HG02759 (cell line): ENCODE data around the gene ADAMTS13.

Experiments
- ATAC-seq: cut with Tn5 transposase; IDR thresholded peaks from one replicate; pipeline ENCODE4 v1.9.1; 2021; ENCODE audit warnings: mild to moderate bottlenecking, moderate library complexity; ENCODE audit not compliant: unreplicated experiment

The ADAMTS13 gene

GRCh38 chr9:133487331-133487725, 65.2 kb downstream of the ADAMTS13 start:
- no peak for ATAC-seq

DNA sequence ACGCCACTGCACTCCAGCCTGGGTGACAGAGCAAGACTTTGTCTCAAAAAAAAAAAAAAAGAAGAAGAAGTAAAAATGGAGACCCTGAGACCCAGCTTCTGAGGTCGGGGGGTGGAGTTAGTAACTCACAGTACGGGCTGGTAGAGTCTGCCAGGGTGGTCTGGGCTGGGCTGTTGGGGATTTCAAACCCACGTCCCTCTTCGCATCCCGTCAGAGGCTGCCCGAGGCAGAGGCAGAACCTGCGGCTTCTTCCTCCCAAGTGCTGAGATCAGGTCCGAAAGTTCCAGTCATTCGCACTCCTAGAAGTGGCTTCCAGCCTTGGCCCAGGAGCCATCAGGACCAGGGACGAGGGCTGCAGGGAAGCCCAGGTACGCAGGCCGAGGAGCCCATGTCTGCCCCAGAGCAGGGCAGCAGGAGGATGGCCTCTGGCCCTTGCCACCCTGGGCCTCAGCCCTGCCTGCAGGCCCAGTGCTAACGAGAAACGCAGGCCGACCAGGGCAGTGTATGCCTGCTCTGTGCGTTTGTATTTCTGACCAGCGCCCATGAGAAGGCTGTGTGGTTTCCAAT, 66.6 kb downstream of the ADAMTS13 start:
- no peak for ATAC-seq

DNA sequence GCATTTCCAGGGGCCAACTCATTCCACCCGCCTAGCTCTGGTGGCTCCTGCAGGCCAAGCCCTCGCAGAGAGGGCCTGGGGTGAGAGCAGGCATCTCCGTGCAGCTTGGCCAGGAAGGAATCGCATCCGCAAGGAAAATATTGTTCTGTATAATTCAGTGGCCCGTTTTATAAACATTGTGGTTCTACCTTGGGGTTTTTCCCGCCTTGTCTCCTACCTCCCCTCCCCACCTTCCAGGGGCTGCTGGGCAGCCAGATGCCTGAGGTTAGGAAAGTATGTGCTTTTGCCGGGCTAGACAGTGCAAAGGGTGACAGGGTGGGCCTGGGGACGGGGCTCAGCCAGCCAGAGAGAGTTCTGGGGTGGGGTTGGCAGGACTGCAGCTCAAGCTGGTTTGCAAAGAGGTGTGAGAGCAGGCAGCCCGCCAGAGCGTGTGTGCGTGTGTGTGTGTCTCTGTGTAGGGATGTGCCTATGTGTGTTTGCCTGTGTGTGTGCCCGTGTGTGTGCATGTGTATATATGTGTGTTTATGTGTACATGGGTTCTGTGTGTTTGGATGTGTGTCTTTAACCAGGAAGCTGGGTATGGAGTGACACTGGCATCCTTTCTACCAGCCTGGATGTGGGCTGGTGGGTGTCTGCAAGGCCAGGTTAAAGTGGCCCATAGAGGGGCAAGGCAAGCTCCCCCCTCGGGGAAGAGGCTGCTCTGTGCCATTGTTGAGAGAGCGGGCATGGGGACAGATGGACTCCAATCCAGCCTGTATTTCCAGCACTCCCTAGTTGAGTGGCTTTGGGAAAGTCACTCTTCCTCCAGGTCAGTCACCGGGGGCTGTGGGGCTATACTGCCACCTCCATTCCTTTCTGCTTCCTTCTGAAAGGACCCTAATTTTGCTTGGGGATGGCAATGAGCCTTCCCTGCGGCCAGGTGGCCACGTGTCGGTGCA, 67.4 kb downstream of the ADAMTS13 start:
- no peak for ATAC-seq

- no peak for ATAC-seq
These were observed 68.1 kb downstream of the ADAMTS13 start for GRCh38 chr9:133490201-133490681.

- no peak for ATAC-seq
These were observed 68.9 kb downstream of the ADAMTS13 start for GRCh38 chr9:133490865-133491655.

GRCh38 chr9:133491656-133491925, 69.4 kb downstream of the ADAMTS13 start:
- no peak for ATAC-seq

- no peak for ATAC-seq
These were observed 70.2 kb downstream of the ADAMTS13 start for GRCh38 chr9:133492061-133493021.

DNA sequence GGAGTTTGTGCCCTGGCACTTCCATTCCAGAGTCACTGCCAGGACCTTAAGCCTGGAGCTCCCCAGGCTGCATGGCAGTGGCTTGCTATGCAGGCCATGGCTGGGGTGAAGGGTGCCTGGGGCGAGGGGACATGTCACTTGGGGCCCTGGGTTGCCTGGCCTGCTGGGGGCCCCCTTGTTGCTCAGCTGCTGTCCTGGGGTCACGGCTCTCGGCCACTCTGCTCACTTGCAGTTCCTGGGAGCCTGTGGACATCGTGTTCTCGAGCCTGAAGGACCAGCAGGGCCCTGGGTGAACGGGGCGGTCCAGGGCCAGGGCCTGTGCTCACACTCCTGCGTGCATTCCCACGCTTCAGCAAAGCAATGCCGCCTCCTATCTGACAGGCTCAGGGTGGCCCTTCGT, 71.3 kb downstream of the ADAMTS13 start:
- no peak for ATAC-seq

DNA sequence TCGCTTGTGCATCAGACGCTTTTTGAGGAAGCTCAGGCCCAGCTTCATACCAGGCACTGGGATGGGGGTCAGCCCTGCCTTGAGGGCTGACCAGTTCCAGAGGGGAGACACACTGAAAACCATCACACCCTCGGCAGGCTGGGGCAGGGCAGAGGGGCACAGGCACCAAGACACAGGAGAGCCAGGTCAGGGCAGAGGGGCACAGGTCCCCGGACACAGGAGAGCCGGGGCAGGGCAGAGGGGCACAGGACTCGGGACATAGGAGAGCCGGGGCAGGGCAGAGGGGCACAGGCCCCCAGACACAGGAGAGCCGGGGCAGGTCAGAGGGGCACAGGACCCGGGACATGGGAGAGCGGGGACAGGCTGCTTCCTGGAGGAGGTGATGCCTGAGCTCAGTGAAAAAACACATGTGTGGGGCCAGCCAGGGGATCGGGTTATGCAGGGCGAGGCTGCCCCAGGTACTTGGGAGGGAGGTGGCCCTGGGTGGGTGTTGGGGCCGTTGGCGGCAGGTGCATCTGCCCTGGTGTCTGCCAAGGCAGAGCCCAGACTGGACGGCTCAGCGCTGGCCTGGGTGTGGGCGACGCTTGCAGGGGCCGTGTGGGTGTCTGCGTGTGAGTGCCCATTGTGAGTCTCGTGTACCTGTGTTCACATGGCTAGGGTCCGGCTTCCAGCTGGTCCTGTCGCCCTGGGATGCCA, 71.8 kb downstream of the ADAMTS13 start:
- no peak for ATAC-seq

DNA sequence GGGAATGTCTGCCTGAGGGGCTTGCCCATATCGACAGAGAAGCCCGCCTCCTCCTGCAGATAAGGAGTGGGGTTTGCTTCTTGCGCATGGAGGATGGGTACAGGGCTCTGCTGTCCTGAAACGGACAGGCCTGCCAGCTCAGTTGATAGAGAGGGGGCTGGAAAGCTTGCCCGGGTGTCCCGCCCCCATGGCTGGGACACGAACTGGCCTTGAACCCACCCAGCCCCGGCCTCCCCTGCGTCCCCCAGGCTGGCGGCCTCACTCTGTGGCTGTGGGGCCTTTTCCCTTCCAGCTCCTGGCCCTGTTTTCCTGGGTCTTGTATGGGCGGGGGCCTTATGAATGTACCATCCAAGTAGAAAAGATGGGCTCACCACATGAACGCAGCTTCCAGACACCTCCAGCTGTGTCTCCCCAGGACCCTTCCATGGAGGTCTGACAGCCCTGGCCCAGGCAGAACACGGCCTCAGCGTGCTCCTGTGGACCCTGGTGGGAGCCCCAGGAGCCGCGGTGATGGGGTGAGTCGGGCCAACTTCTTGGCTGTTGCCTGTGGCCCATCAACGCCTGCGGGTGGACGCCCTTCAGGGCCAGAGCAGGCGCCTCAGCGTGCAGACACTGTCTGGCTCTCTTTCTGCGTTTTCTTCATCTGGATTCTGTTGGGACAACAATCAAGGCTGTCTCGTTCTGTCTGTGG, 72.6 kb downstream of the ADAMTS13 start:
- no peak for ATAC-seq

DNA sequence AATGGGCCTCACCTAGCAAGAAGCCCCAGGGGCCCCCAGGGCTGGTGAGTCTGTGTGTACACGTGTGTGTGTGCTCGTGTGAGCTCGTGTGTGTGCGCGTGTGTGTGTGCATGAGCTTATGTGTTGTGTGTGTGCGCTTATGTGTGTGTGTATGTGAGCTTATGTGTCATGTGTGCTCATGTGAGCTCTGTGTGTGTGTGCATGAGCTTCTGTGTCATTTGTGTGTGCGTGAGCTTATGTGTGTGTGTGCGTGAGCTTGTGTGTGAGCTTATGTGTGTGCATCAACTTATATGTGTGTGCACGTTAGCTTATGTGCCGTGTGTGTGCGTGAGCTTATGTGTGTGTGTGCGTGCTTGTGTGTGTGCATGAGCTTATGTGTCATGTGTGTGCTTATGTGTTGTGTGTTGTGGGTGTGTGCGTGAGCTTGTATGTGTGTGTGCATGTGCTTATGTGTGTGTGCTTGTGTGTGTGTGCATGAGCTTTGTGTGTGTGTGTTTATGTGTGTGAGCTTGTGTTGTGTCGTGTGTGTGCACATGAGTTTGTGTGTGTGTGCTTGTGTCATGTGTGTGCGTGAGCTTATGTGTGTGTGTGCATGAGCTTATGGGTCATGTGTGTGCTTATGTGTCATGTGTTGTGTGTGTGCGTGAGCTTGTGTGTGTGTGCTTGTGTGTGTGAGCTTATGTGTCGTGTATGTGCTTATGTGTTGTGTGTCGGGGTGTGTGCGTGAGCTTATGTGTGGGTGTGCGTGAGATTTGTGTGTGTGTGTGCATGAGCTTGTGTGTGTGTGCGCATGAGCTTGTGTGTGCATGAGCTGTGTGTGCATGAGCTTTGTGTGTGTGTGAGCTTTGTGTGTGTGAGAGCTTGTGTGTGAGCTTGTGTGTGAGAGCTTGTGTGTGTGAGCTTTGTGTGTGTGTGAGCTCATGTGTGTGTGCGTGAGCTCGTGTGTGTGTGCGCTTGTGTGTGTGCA, 73.4 kb downstream of the ADAMTS13 start:
- ATAC-seq: no peak

GRCh38 chr9:133496861-133497842, 75.0 kb downstream of the ADAMTS13 start:
- ATAC-seq: no peak

DNA sequence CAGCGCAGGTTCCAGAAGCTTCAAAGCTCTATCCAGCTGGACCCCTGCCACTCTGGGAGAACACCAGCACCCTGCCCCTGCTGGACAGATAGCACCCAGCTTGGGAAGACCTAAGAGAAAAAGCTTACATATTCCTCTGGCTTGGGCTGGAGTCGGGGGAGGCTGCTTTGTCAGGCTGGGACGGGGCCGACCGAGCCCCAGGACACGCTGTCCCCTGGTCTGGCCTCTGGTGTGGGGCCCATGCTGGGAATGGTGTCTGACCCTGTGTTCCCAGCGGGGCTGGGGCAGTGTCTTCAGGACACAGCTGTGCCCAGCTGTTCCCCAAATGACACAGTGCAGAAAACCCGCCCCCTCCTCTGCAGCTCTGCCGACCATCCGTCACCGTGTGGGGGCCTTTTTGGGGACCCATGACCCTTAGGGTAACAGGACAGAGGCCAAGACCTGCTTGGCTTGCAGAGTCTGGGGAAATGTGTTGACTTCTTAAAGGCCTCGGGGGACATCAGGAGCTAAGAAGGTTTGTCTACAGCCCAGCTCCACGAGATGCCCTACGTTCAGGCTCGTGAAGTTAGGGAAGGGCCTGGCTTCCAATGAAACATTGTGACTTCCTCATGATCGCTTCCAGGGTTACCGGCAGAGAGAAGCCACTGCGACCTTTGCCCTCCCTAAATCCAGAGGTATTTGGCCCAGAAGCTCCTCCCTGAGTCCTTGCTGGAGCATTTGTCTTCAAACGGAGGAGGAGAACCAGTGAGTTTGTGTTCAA, 77.1 kb downstream of the ADAMTS13 start:
- no peak for ATAC-seq

GRCh38 chr9:133499892-133500270, 77.7 kb downstream of the ADAMTS13 start:
- no peak for ATAC-seq

DNA sequence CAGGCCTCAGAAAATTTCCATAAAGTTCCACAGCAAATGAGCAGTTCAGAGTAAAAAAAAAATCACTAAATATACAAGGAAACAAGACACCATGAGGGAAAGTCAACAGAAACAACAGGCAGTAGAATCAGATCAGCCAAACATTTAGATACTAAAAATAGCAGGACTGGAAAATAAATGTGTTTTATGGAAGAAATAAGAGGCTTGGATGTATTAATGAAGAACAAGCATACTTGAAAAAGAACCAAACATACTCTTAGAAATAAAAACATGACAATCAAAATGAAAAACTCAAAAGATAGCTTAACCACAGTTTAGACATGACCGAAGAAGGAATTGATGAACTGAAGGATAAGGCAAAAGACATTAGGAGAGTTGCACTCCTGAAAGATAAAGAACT, 79.9 kb downstream of the ADAMTS13 start:
- ATAC-seq: no peak

DNA sequence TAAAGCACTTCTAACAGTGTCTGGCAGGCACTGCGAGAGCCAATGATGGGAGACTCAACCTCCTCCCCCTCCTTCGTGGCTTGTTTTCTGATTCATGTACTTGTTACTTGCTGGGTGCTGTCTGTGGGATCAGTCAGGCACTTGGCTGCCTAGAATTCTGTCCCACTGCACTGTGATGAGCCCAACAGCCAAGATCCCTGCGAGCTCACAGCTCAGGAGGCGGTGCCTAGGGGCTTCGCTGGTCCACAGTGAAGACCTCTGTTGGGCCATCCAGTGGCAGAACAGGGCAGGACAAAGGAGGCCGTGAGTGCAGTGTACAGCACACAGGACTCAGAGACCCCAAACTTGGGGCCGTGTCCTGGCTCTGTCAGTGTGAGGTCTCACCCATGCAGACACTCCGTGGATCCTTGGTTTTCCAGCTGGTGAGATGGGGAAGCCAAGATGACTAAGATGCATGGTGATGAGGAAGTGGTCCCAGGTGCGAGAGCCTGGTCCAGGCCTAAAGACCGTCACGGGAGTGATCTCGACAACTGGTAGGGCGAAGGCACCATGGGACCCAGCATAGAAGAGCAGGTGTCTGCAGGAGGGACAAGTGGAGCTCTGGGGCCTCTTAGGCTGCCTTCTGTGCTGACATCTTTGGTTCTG, 83.1 kb downstream of the ADAMTS13 start:
- ATAC-seq: no peak
